Measurements from ENCODE around the gene ZWILCH.

Gene ZWILCH

DNA sequence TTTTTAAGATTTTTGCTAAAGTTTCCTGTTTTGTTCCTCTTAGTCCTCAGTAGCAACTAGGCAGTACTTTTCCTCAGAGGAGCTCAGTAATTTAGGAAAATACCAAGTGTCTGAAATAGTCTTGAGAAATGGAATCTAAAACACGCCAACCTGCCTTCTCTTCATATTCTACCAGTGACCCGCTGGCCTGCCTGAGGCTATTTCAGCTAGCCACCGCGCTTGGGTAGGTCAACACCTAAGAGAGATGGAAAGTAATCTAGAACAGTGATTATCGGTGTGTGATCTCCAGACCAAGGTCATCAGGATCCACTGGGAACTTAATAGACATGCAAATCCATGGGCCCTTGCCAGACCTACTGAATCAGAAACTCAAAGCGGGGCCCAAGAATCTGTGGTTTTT, 53.1 kb downstream of the ZWILCH start:
- no peak for DNase-seq

- DNase-seq = no peak
These were observed 55.9 kb downstream of the ZWILCH start for GRCh38 chr15:66560856-66561525.

- no peak for DNase-seq
These were observed 58.0 kb downstream of the ZWILCH start for GRCh38 chr15:66563126-66563525.

GRCh38 chr15:66563566-66564110, 58.5 kb downstream of the ZWILCH start:
- DNase-seq = no peak

DNA sequence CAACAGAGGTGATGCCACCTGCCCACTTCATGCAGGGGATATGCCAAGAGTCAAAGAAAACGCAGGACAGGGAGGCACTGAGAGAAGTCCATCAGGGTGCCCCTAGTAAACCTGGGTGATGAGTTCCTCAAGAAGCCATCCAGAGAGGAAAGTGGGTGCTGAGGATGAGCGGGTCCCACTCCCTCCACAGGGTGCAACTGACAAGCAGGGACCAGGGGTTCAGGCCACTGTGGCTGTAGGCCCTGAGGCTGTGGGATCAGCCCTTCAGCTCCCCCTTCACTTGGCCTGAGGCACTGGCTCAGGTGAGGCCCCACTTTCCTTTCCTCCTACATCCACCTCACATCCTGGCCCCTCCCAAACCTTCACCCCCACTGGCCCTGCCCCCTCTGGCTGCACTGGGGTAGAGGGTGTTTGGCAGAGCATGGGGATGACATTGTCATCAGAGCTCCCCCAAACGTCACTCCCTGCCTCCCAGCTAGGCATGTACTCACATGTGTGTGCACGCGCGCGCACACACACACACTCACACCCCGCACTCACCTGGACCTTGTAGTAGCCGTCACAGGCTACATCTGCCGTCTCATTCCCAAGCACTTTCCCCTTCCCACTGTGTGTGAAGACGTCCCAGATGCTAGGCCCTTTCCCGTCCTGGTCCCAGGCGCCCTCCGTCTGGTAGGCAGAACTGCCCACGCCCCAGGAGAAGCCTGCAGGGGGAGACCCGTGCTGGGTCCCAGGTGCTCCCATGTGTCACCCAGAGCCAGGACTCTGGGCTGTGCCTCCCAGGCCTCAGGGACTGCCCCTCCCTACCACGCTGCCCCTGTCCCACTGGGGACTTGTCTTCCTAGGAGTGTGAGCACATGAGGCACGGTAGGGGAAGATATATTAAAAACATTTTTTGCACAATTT, 59.3 kb downstream of the ZWILCH start:
- DNase-seq = no peak

DNA sequence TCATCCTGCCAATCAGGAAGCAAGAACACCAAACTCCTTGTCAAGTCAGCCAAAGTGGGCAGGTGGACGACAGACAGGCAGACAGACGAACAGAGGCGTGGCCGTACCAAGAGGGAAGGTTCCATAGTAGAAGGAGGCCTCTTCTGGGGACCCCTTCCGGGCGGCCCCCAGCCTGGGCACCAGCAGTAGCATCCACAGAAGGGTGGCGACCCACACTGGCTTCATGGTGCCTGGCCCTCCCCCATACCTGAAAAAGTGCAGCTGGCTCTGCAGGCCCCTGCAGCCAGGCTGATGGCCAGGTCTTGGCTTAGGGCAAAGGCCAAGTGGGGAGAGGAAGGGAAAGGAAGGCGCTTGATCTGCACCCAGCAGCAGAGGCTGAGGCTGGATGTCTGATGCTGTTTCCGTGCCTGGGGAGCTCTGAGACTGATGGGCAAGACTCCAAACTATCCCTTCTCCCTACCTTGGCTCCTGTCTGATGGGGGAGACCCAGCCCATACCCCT, 60.1 kb downstream of the ZWILCH start:
- no peak for DNase-seq

DNA sequence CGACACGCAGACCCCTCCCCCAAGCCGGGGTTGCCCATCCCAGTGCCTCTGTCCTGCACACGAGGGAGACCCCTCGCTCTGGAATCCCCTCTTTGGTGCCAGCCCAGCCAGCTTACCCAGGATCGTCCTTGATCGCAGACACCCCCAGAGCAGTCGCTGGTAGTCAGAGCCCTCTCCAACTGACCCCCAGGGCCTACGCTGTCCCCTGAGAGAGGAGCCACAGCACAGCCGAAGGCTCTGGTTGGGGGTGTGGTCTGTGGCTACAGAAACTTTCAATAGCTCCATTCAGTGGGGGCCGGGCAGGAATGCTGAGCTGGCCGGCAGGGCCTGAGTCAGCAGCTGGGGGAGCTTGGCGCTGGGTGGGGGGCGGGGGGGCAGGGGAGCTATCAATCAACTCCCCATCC, 60.6 kb downstream of the ZWILCH start, which contains the start of gene LCTL:
Gene LCTL (minus strand): TSS at position 258 of the 404 bp plus-strand sequence. CDS start 633 bp downstream, outside the sequence.
- DNase-seq = no peak

- DNase-seq = peak; percentile 61
These were observed 61.9 kb downstream of the ZWILCH start for GRCh38 chr15:66566963-66567531.

DNA sequence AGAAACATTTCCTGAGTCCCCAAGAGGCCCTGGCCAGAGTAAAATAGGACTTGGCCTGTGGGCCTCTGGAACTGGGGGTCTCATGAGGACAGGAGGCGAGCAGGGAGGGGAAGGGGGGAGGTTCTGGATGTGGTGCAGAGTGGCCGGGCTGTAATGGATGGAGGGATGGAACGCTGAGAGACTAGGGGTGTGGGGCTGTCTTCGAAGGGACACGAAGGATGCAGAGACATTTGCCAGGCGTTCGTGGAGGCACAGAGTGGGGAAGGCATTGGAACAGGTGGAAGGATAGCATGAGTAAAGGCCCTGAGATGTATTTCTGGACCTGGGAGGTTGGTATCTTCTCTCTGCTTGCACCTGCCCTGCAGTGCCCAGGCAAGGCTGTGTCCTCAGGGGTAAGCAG, 62.8 kb downstream of the ZWILCH start:
- no peak for DNase-seq

DNA sequence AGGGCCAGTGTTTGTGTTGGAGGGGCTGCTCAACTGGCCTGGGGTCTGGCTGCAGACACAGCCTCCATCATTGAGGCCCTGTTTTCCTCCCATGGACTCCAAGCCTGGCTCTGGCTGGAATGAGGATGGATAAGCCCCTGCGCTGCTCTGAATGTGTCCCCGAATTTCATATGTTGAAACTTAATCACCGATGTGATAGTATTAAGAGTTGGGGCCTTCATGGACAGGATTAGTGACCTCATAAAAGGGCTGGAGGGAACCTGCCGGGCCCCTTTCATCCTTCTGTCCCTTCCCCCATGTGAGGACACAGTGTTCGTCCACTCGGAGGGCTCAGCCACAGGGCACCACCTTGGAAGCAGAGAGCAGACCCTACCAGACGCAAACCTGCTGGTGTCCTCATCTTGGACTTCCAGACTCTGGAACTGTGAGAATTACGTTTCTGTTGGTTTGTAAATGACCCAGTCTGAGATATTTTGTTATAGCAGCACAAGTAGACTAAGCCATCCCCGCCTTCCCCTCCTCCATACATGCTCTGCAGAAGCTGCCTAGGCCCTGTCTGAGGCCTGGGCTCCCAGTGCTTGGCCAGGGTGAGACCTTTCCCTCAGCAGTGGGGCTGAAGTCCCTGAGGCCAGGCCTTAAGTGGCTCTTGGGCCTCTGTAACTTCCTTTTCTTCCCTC, 64.5 kb downstream of the ZWILCH start:
- DNase-seq = no peak

- DNase-seq = no peak
These were observed 65.2 kb downstream of the ZWILCH start for GRCh38 chr15:66570327-66570726.

DNA sequence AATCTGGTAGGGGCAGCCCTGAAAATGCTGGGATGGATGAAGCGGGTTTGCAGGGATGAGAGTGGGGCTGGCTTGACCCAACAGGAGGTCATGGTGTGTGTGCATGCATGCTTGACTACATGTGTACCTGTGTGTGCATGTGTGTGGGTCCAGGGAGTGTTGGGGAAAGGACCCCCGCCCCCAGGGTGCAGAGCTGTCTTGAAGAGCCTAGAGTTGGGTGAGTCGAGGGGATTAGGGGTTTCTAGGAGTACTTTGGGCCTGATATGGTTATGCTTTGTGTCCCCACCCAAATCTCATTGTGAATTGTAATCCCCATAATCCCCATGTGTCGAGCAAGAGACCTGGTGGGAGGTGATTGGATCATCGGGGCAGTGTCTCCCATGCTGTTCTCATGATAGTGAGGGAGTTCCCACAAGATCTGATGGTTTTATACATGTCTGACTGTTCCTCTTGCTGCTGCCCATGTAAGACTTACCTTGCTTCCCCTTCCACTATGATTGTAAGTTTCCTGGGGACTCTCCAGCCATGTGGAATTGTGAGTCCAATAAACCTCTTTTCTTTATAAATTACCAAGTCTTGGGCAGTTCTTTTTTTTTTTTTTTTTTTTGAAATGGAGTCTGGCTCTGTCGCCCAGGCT, 65.8 kb downstream of the ZWILCH start:
- no peak for DNase-seq

- DNase-seq = no peak
These were observed 67.0 kb downstream of the ZWILCH start for GRCh38 chr15:66572146-66572545.

GRCh38 chr15:66573348-66573718, 68.2 kb downstream of the ZWILCH start:
- no peak for DNase-seq

DNA sequence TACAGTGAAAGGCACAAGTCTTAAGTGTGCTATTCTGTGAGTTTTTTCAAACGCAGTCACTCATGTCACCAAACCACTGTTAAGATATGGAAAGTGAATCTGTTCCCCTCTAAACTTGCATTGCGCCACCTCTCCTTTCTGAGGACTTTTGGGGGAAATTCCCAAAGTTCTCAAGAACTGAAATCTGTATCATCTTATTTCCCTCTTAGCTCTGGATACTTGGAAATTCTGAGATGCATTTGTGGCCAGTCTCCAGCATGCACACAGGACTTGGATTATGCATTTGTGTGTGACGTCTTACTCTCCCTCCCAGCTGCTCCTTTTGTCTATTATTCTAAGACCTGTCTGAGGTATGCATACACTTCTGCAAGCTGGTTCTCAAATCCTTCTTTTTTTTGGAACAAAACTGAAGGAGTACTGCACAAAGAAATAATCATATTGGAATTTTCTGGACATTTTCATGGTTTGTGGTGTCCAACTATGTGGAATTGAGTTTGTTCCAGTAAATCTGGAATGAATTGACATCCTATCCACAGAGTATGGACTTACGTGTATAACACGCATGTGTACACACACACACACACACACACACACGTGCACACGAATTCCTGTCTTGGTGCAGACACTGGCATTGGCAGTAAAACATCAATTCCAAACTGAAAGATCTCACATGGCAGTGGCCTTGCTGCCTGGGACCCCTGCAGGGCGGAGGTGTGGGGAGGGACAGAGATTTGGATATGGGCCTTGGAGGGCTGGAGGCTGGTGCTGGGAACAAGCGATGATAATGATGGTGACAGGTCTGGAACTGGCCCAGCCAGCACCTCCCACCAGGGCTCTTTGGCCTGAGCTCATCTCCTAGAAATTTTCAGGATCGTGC, 68.8 kb downstream of the ZWILCH start:
- DNase-seq = no peak

DNA sequence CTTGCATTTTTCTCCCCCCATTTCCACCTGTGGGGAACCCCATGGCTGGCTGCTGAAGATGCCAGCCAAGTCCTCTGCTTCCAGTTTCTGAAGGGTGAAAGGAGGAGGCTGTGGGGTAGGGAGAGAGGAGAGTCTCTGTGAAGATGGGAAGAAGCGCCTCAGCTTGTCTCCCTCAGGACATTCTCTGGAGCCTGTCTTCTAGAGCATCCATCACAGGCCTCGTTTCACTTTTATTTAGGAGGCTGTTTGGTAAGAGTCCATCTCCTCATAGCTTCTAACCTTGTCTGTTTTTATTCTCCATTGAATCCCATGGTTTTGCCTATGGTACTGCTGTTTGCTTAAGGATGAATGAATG, 69.4 kb downstream of the ZWILCH start:
- no peak for DNase-seq

DNA sequence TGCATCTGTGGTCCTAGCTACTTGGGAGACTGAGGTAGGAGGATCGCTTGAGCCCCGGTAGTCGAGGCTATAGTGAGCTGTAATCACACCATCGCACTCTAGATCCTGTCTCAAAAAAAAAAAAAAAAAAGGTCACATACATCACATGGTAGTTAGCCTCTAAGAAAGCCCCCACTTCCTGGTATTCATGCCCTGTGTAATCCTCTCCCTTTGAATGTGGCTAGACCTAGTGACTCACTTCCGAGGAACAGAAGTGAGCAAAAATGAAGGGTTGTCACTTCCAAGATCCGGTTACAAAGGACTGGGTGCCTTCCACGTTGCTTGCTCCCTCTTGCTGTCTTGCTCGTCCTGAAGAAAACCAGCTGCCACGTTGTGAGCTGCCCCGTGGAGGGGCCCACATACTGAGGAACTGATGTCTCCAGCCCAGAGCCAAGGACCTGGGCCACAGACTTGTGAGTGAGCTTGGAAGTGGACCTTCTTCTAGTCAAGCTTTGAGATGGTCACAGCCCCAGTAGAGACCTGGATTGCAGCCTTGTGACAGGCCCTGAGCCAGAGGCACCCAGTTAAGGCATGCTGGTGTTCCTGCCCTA, 73.3 kb downstream of the ZWILCH start:
- DNase-seq = no peak

GRCh38 chr15:66580643-66581042, 75.5 kb downstream of the ZWILCH start:
- DNase-seq = no peak

- no peak for DNase-seq
These were observed 76.9 kb downstream of the ZWILCH start for GRCh38 chr15:66581972-66582537.

DNA sequence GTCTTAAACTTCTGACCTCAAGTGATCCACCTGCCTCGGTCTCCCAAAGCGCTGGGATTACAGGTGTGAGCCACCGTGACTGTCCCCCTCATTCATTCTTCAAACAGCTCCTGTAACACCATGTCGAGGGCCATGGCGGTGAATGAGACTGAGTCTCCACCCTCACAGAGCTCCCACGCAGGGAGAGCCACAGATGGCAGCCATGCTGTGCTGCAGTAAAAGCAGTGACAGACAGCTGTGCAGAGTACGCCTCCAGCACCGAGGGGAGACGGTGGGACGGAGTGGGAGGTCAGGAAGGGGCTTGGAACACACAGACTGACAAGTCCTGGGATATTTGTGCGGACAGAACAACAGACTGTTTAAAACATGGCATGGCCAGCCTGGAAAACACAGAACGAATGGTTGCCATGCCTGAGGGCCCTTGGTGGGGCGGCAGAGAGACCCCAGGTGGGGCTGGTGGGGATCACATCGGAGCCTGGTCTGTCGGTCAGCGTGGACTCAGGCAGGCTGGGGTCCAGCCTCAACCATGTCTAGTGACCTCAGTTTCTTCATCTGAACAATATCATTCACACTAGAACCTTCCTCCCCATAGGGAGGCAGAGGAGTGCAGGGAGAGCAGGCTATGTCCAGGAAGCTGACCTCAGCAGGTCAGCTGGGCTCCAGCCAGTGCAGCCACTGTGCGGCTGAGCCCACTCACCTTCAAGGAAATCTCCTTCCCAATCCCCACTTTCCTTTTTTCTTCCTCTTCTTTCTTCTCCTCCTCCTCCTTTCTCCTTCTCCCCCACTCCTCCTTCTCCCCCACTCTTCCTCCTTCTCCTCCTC, 81.2 kb downstream of the ZWILCH start:
- DNase-seq = no peak

All from COR-L47 (cell line).